Measurements from ENCODE around the gene CNOT6L.
A peak's percentile ranks its signal among the peaks of the same experiment; 100 is the strongest.

CNOT6L gene

DNA sequence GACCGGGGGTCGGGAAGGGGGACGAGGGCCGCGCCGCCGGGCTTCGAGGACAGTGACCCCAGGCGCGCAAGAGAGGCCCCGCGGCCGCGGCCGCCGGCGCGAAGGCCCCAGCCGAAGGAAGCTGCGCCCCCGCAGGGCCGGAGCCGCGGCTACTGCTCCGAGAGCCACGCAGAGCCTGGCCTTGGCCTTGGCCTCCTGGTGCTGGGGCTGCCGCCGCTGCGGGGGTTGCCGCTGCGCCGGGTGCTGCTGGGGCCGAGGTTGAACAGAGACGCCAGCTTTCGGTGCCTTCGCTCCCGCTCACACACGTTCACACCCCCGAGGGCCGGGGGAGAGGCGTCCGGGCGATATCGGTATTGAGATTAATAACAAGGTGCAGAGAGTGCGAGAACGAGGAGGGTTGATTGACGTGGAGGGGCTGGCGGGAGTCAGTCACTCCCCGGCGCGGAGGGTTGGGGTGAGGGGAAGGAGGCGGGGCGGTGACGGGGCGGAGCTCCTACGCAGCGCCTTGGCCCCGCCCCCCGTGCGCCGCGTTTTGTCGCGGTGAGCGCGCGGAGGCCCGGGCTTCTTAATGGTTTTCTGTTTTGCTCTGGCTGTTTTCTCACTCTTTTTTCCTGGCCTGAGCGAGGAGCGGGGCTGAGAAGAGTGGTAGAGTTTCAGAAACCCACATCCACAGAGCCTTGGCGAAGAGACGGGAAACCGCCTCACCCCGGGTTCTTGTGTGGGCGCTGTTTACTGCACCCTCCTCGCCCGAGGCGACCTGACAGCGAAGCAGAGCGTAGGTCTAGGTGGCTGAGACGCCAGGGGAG lies 878 bp upstream of the CNOT6L start:
- H3K27ac ChIP-seq = peak overlapping the region; percentile 96
- TF ChIP-seq CTCF (conservative IDR thresholded peaks at IDR 0.05) = peak; percentile 30

DNA sequence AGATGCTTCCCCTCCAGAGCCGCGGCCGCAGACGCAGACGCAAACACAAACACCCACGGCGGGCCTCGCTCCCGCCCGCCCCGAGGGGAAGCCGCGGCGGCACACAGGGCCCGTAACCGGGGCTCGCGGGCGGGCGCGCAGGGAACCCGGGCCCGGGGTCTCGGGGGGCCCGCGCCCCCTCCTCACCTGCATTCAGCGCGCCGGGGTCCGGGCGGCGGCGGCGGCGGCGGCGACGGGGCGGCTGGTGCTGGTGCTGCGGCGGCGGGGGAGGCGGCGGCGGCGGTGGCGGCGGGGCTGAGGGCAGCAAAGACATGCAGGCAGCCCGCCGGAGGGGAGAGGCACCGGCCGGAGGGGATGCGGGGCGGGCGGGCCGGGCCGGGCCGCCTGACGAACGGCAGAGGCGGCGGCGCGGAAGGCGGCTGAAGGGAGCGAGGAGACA lies 255 bp upstream of the CNOT6L start:
- H3K27ac ChIP-seq = peak overlapping the region; percentile 96

GRCh38 chr4:77818073-77818601 lies 1.0 kb downstream of the CNOT6L start:
- TF ChIP-seq CTCF (conservative IDR thresholded peaks at IDR 0.05) = peak; percentile 78
- peak overlapping the region; percentile 96 for H3K27ac ChIP-seq

More for the DNA sequence above, 255 bp upstream of the CNOT6L start:
- TF ChIP-seq CTCF (conservative IDR thresholded peaks at IDR 0.05) = no peak

- peak overlapping the region; percentile 96 for H3K27ac ChIP-seq
Measured at GRCh38 chr4:77817304-77818072, 1.7 kb downstream of the CNOT6L start.

GRCh38 chr4:77816546-77816945 lies 2.6 kb downstream of the CNOT6L start:
- peak overlapping the region; percentile 96 for H3K27ac ChIP-seq

More at GRCh38 chr4:77817304-77818072, 1.7 kb downstream of the CNOT6L start:
- no peak for TF ChIP-seq CTCF (conservative IDR thresholded peaks at IDR 0.05)

GRCh38 chr4:77815636-77816035 lies 3.5 kb downstream of the CNOT6L start:
- TF ChIP-seq CTCF (conservative IDR thresholded peaks at IDR 0.05) = no peak
- H3K27ac ChIP-seq = peak overlapping the region; percentile 96

More at GRCh38 chr4:77816546-77816945, 2.6 kb downstream of the CNOT6L start:
- no peak for TF ChIP-seq CTCF (conservative IDR thresholded peaks at IDR 0.05)

GRCh38 chr4:77805840-77806239 lies 13.3 kb downstream of the CNOT6L start:
- TF ChIP-seq CTCF (conservative IDR thresholded peaks at IDR 0.05) = no peak
- no peak overlapping the region for H3K27ac ChIP-seq
